HepG2 (cell line): ENCODE measurements around the gene MTPN. TPM values are rescaled to one million over a fixed set of nuclear protein-coding genes. Genes with fewer than 3 reads are reported as not detected.

ENCODE experiments used
- ATAC-seq: fragments of 200-7000 bp; cut with Tn5 transposase; 3 replicates; pipeline ENCODE4 v1.9.1; 2020; ENCODE audit warnings: mild to moderate bottlenecking, moderate library complexity
- BruUV-seq: library from RNA; stranded (reverse); fragments of 400-500 nt; replicated peaks from 2 replicates; lab custom pipeline; 2021; lab: Mats Ljungman, UMichigan
- CTCF ChIA-PET: fragments of 300-600 bp; formaldehyde crosslinking; extraction: SDS; loops from one replicate; lab custom pipeline; 2021; ENCODE audit warnings: low total read pairs, inconsistent platforms, low intra/inter-chr PET ratio; lab: Yijun Ruan, JAX
- POLR2A ChIA-PET: fragments of 350-600 bp; sonication (Branson Sonifier 250); formaldehyde crosslinking; loops from one replicate; lab custom pipeline; 2020; ENCODE audit warnings: antibody characterized with exemption, inconsistent platforms; lab: Yijun Ruan, JAX
- DNase-seq: peaks from one replicate; pipeline ENCODE4 v3.0.0-alpha.2; 2015; ENCODE audit warnings: low spot score
- FAIRE-seq: peaks from 3 replicates; lab custom pipeline; 2011; peaks lifted over from hg19 to GRCh38; lab: Jason Lieb, UNC
- H2AFZ ChIP-seq: one replicate; pipeline ENCODE4 v1.6.1; 2011; ENCODE audit warnings: low read length, inconsistent platforms
- H3K27ac ChIP-seq: fragments of 300-600 bp; 3 replicates; pipeline ENCODE4 v1.8.0; 2011; ENCODE audit warnings: mixed run types, mild to moderate bottlenecking, mixed read lengths, low read length, inconsistent platforms; ENCODE audit not compliant: insufficient read depth; ENCODE audit errors: extremely low read length
- H3K27me3 ChIP-seq, 2 experiments: fragments of 200-600 bp in 1 of 2; 2 replicates in 1 of 2; 3 replicates in 1 of 2; pipeline versions ENCODE4 v1.6.0 to v1.8.0; 2011; ENCODE audit warnings: low read length in 2 of 2, mild to moderate bottlenecking in 2 of 2, moderate library complexity in 2 of 2, inconsistent platforms in 1 of 2; ENCODE audit not compliant: insufficient read depth in 2 of 2, control insufficient read depth in 1 of 2
- H3K36me3 ChIP-seq, 2 experiments: fragments of 200-600 bp in 1 of 2; replicated peaks in 1 of 2; 2 replicates in 1 of 2; 3 replicates in 1 of 2; pipeline versions ENCODE4 v1.5.1 to v1.8.0; 2011; ENCODE audit warnings: low read length in 2 of 2, inconsistent platforms in 1 of 2; ENCODE audit not compliant: insufficient read depth in 2 of 2, control insufficient read depth in 1 of 2
- H3K4me1 ChIP-seq: 2 replicates; pipeline ENCODE4 v1.5.1; 2012; ENCODE audit warnings: low read length, inconsistent platforms; ENCODE audit not compliant: insufficient read depth
- H3K4me2 ChIP-seq: 2 replicates; pipeline ENCODE4 v1.6.0; 2011; ENCODE audit warnings: low read depth, low read length, inconsistent platforms
- H3K4me3 ChIP-seq, 3 experiments: fragments of 200-600 bp in 1 of 3; sonication (generic), shearing (Covaris generic) in 1 of 3; replicated peaks in 1 of 3; 2 replicates each; pipeline ENCODE4 v1.5.1; 2011 to 2016; ENCODE audit warnings: low read length in 3 of 3, inconsistent platforms in 2 of 3, low read depth in 2 of 3, mild to moderate bottlenecking in 2 of 3, control low read depth in 1 of 3, mixed read lengths in 1 of 3; ENCODE audit not compliant: insufficient read depth in 1 of 3
- H3K79me2 ChIP-seq: one replicate; pipeline ENCODE4 v1.6.1; 2011; ENCODE audit warnings: low read length, inconsistent platforms; ENCODE audit not compliant: insufficient read depth
- H3K9ac ChIP-seq: 2 replicates; pipeline ENCODE4 v1.6.0; 2011; ENCODE audit warnings: mild to moderate bottlenecking, low read depth, low read length, inconsistent platforms; ENCODE audit not compliant: insufficient read depth
- H3K9me3 ChIP-seq: 2 replicates; pipeline ENCODE4 v1.5.1; 2012; ENCODE audit warnings: mild to moderate bottlenecking, low read length
- H4K20me1 ChIP-seq: 2 replicates; pipeline ENCODE4 v1.6.0; 2011; ENCODE audit warnings: inconsistent platforms, mild to moderate bottlenecking, low read length, moderate library complexity; ENCODE audit not compliant: insufficient read depth
- MAFF ChIP-seq: IDR thresholded peaks from 2 replicates; pipeline ENCODE4 v1.6.1; 2011; ENCODE audit warnings: low read depth, low read length, improper control_type of control experiment
- MAFK ChIP-seq, 2 experiments: IDR thresholded peaks in 1 of 2; conservative IDR thresholded peaks in 1 of 2; 2 replicates each; pipeline ENCODE4 v1.6.1; 2011; ENCODE audit warnings: improper control_type of control experiment in 2 of 2, low read length in 2 of 2
- ZNF367 ChIP-seq: sonication (generic); formaldehyde crosslinking; IDR thresholded peaks from 2 replicates; pipeline ENCODE4 v1.4.0; 2020; ENCODE audit warnings: missing genetic modification reagents, borderline replicate concordance
- WGBS: methylation state at CpG from one replicate; pipeline ENCODE4 v1.1.6; 2017; ENCODE audit warnings: low lambda C conversion rate; 5-methylcytosine and 5-hydroxymethylcytosine counted together
- in situ Hi-C: cut with HindIII; loops from 2 replicates; pipeline ENCODE4 v1.10.0; 2017; ENCODE audit warnings: low pct_unique_long_range_greater_than_20kb; ENCODE audit not compliant: extremely low pct_ligation_motif_present
- intact Hi-C: fragments of 100-400 bp; cut with micrococcal nuclease; formaldehyde crosslinking; loops from one replicate; pipeline ENCODE4 v1.10.0; 2022; ENCODE audit not compliant: unreplicated experiment
- polyA plus RNA-seq, 8 experiments: library from polyadenylated mRNA; depleted of rRNA in 3 of 8; stranded (reverse) in 7 of 8; unstranded in 1 of 8; fragments of >200 nt; fragmentation: Illumina TruSeq in 4 of 8; extraction: Trizol in 4 of 8; gene quantifications; 2 replicates each; pipeline versions ENCODE4 v1.2.1 to v1.2.3, GENCODE V29; 2011 to 2016; ENCODE audit warnings: low read depth in 4 of 8, missing spikeins in 1 of 8, mixed read lengths in 1 of 8; ENCODE audit not compliant: insufficient read depth in 1 of 8
- total RNA-seq, 5 experiments: library from RNA; depleted of rRNA; stranded (reverse); fragments of >200 nt; fragmentation: Illumina TruSeq; extraction: Trizol; gene quantifications; 2 replicates each; pipeline ENCODE4 v1.2.3, GENCODE V29; 2016; ENCODE audit warnings: low read depth in 1 of 5
- TF ChIP-seq, protein P1 (sequence below): sonication (generic); formaldehyde crosslinking; IDR thresholded peaks from 2 replicates; pipeline ENCODE4 v1.8.0; 2022; ENCODE audit warnings: mild to moderate bottlenecking, missing genetic modification reagents, moderate library complexity
- TF ChIP-seq, protein P2 (sequence below): sonication (generic); formaldehyde crosslinking; IDR thresholded peaks from 2 replicates; pipeline ENCODE4 v1.4.0; 2020; ENCODE audit warnings: missing genetic modification reagents; ENCODE audit errors: not compliant biosample characterization
- TF ChIP-seq, protein P3 (sequence below): sonication (generic); formaldehyde crosslinking; IDR thresholded peaks from 2 replicates; pipeline ENCODE4 v1.8.1; 2023; ENCODE audit warnings: mild to moderate bottlenecking, missing genetic modification reagents

Gene MTPN
- total and polyA plus RNA-seq, 2 of the 13 experiments (the other 11 are each of a cell fraction or from before 2014, with no cell fraction given) = 31.1 to 71.7 TPM

DNA sequence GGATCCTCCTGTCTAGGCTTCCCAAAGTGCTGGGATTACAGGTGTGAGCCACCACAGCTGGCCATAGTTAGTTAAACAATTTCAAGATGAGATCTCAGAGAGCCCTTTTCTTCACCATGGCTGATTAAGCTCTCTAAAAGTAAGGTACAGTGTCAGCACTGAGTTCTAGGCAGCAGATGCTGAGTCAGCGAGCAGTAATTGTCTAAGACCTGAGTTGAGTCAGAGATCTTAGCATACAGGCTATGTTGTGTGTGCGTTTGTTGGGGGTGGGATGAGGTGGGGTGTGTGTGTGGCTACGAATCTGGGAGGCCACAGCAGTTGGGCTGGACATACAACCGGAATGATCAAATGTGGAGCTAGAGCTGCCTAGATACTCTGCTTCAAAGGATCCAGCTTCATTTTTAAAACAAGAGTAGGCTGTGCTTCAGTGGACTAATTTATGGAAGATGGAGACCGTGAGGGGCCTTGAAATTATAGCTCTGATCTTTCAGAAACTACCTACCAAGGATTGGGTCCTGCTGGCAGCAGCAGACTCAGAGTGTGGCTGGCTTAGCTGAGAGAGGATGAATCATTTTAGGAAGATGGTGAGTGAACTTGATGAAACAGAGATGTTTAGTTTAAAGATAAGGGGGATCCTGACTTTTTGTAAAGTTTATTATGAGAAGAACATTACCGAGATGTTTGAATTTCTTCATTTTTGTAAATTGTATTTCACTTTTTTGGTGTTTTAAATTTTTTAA, 17.5 kb upstream of the MTPN start:
- ChIA-PET POLR2A (no interaction called here), CTCF (no interaction called here)
- TF ChIP-seq, protein P1, sequence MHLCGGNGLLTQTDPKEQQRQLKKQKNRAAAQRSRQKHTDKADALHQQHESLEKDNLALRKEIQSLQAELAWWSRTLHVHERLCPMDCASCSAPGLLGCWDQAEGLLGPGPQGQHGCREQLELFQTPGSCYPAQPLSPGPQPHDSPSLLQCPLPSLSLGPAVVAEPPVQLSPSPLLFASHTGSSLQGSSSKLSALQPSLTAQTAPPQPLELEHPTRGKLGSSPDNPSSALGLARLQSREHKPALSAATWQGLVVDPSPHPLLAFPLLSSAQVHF (CRISPR knock-in tag) = no peak
- TF ChIP-seq, protein P2, sequence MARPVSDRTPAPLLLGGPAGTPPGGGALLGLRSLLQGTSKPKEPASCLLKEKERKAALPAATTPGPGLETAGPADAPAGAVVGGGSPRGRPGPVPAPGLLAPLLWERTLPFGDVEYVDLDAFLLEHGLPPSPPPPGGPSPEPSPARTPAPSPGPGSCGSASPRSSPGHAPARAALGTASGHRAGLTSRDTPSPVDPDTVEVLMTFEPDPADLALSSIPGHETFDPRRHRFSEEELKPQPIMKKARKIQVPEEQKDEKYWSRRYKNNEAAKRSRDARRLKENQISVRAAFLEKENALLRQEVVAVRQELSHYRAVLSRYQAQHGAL (CRISPR knock-in tag) = no peak
- TF ChIP-seq MAFK (conservative IDR thresholded peaks at IDR 0.05 in 1 of 2, IDR thresholded peaks at IDR 0.05 in 1 of 2; ENCODE audit: low read length in 2 of 2) (peak; percentile 80 to 92), MAFF (peak; percentile 86), ZNF367 (CRISPR knock-in tag) (no peak)
- TF ChIP-seq, protein P3, sequence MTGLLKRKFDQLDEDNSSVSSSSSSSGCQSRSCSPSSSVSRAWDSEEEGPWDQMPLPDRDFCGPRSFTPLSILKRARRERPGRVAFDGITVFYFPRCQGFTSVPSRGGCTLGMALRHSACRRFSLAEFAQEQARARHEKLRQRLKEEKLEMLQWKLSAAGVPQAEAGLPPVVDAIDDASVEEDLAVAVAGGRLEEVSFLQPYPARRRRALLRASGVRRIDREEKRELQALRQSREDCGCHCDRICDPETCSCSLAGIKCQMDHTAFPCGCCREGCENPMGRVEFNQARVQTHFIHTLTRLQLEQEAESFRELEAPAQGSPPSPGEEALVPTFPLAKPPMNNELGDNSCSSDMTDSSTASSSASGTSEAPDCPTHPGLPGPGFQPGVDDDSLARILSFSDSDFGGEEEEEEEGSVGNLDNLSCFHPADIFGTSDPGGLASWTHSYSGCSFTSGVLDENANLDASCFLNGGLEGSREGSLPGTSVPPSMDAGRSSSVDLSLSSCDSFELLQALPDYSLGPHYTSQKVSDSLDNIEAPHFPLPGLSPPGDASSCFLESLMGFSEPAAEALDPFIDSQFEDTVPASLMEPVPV (CRISPR knock-in tag) = no peak
- WGBS = 8% methylated on average over 6 of the region's 6 CpGs
- no peak overlapping the region for H2AFZ ChIP-seq
- H3K9ac ChIP-seq = no peak overlapping the region
- peaks cover 2 to 18% of the 10 kb centered on the region in 2 experiments; a peak in 3 of 5 replicates for H3K27me3 ChIP-seq
- FAIRE-seq = no peak
- no peaks in the 10 kb centered on the region for H3K9me3 ChIP-seq
- H3K4me3 ChIP-seq = no peak overlapping the region
- BruUV-seq = no TSS peak
- in situ Hi-C loops = no loop called here
- no peaks in the 10 kb centered on the region for H3K79me2 ChIP-seq
- no peaks in the 10 kb centered on the region for H3K36me3 ChIP-seq
- intact Hi-C loops = no loop called here
- no peak overlapping the region for H3K27ac ChIP-seq
- no peak for DNase-seq
- no peak overlapping the region for H3K4me2 ChIP-seq
- no peaks in the 10 kb centered on the region for H3K4me1 ChIP-seq
- no peak for ATAC-seq
- no peaks in the 10 kb centered on the region for H4K20me1 ChIP-seq
